Measurements from ENCODE around the gene ZNF699. TPM values are rescaled to one million over a fixed set of nuclear protein-coding genes. Genes with fewer than 3 reads are reported as not detected.

The ZNF699 gene
- polyA plus RNA-seq, 3 donors = 3.4 to 18.5 (median 5.6) TPM

- Histone ChIP-seq H3K4me2 (replicated peaks; ENCODE audit: extremely low read depth, low read length, poor library complexity, severe bottlenecking) (peak overlapping the region; percentile 88), H3K4me1 (ENCODE audit: control insufficient read depth in 1 of 2, insufficient read depth in 2 of 2, low read length in 2 of 2) (peaks cover 13 to 18% of the 10 kb centered on the region in 2 donors), H3K27ac (ENCODE audit: low read depth in 1 of 2, low read length in 2 of 2) (no peak overlapping the region), H3K4me3 (replicated peaks in 1 of 3; ENCODE audit: low read depth in 2 of 3, low read length in 3 of 3) (peak overlapping the region in 1 of 3 experiments; percentile 93), H3K27me3 (ENCODE audit: control insufficient read depth in 2 of 2, insufficient read depth in 2 of 2, low read length in 2 of 2) (no peaks in the 10 kb centered on the region), H2AFZ (ENCODE audit: insufficient read depth, low read depth, low read length, poor library complexity, severe bottlenecking) (peak overlapping the region; percentile 99), H3K9ac (ENCODE audit: insufficient read depth, low read length, poor library complexity, severe bottlenecking) (no peak overlapping the region), H3K79me2 (ENCODE audit: insufficient read depth, low read length) (no peaks in the 10 kb centered on the region), H3K9me3 (replicated peaks in 1 of 2; ENCODE audit: control insufficient read depth in 1 of 2, insufficient read depth in 1 of 2, low read length in 2 of 2) (peaks cover 35 to 37% of the 10 kb centered on the region in 2 donors), H4K20me1 (ENCODE audit: insufficient read depth, low read length) (no peaks in the 10 kb centered on the region), H3K36me3 (replicated peaks in 1 of 2; ENCODE audit: control insufficient read depth in 1 of 2, insufficient read depth in 2 of 2, low read length in 2 of 2) (peaks cover 5 to 20% of the 10 kb centered on the region in 2 donors)
- Mint-ChIP-seq H3K4me3 (peak overlapping the region; percentile 97 to 98), H3K4me1 (peaks cover 19% of the 10 kb centered on the region), H3K27me3 (ENCODE audit: low read depth in 3 of 3) (peaks cover 1 to 4% (median 3%) of the 10 kb centered on the region in 3 donors), H3K9me3 (peaks cover 24 to 50% (median 34%) of the 10 kb centered on the region in 7 donors), H3K36me3 (peaks cover 19 to 39% of the 10 kb centered on the region in 2 donors), H3K27ac (peak overlapping the region in 3 of 7 donors; percentile 94 to 98 (median 96))
- TF ChIP-seq, protein P1, sequence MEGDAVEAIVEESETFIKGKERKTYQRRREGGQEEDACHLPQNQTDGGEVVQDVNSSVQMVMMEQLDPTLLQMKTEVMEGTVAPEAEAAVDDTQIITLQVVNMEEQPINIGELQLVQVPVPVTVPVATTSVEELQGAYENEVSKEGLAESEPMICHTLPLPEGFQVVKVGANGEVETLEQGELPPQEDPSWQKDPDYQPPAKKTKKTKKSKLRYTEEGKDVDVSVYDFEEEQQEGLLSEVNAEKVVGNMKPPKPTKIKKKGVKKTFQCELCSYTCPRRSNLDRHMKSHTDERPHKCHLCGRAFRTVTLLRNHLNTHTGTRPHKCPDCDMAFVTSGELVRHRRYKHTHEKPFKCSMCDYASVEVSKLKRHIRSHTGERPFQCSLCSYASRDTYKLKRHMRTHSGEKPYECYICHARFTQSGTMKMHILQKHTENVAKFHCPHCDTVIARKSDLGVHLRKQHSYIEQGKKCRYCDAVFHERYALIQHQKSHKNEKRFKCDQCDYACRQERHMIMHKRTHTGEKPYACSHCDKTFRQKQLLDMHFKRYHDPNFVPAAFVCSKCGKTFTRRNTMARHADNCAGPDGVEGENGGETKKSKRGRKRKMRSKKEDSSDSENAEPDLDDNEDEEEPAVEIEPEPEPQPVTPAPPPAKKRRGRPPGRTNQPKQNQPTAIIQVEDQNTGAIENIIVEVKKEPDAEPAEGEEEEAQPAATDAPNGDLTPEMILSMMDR (IDR thresholded peaks at IDR 0.05) = no peak
- intact Hi-C loops (cut with micrococcal nuclease) = loop anchor here (2.0 to 10.0 kb wide), 3 partner anchors 17 to 163 kb away; partner anchors contain the start of genes ZNF317 (in 1 of the 2) and ZNF559 (in 1 of the 2)
- WGBS (ENCODE audit: insufficient coverage) = 100% methylated on average over 1 of the region's 10 CpGs
- no peak for DNase-seq
These were observed 1.4 kb downstream of the ZNF699 start for GRCh38 chr19:9308091-9308770.

DNA sequence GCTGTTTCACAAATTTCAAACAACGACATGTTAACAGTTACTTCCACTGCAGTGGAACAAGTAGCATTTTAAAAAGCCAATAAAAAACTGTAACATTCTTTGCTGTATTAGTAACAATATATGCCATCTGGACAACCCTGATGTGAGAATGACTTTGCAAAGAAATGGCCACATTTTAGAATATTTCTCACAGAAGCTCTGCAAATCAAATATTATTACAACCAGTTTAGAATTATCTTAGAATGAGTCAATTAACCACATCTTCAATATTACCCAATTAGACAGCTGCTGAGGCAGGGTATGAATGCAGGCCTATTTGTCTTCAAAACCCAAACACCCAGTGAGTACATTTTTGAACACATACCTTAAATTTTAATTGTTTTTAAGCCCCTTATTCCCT lies 3.2 kb downstream of the ZNF699 start:
- H3K27me3 ChIP-seq (ENCODE audit: control insufficient read depth in 2 of 2, insufficient read depth in 2 of 2, low read length in 2 of 2) = no peaks in the 10 kb centered on the region
- H3K4me3 Mint-ChIP-seq = no peak overlapping the region
- no peak for DNase-seq
- peaks cover 13 to 18% of the 10 kb centered on the region in 2 donors for H3K4me1 ChIP-seq (ENCODE audit: control insufficient read depth in 1 of 2, insufficient read depth in 2 of 2, low read length in 2 of 2)
- peaks cover 26 to 53% (median 37%) of the 10 kb centered on the region in 7 donors for H3K9me3 Mint-ChIP-seq
- no peak overlapping the region for H3K4me2 ChIP-seq (replicated peaks; ENCODE audit: extremely low read depth, low read length, poor library complexity, severe bottlenecking)
- H3K4me3 ChIP-seq (replicated peaks in 1 of 3; ENCODE audit: low read depth in 2 of 3, low read length in 3 of 3) = no peak overlapping the region
- peaks cover 16% of the 10 kb centered on the region for H3K4me1 Mint-ChIP-seq
- H3K79me2 ChIP-seq (ENCODE audit: insufficient read depth, low read length) = no peaks in the 10 kb centered on the region
- peaks cover 1 to 4% (median 3%) of the 10 kb centered on the region in 3 donors for H3K27me3 Mint-ChIP-seq (ENCODE audit: low read depth in 3 of 3)
- H4K20me1 ChIP-seq (ENCODE audit: insufficient read depth, low read length) = no peaks in the 10 kb centered on the region
- peaks cover 18 to 38% of the 10 kb centered on the region in 2 donors for H3K36me3 ChIP-seq (replicated peaks in 1 of 2; ENCODE audit: control insufficient read depth in 1 of 2, insufficient read depth in 2 of 2, low read length in 2 of 2)
- TF ChIP-seq, protein P1 (IDR thresholded peaks at IDR 0.05) = no peak
- peaks cover 37 to 46% of the 10 kb centered on the region in 2 donors for H3K36me3 Mint-ChIP-seq
- no peak overlapping the region for H3K9ac ChIP-seq (ENCODE audit: insufficient read depth, low read length, poor library complexity, severe bottlenecking)
- H3K27ac Mint-ChIP-seq = no peak overlapping the region
- WGBS (ENCODE audit: insufficient coverage) = no CpG with 5 or more reads among the region's 1 CpG
- H3K9me3 ChIP-seq (replicated peaks in 1 of 2; ENCODE audit: control insufficient read depth in 1 of 2, insufficient read depth in 1 of 2, low read length in 2 of 2) = peaks cover 34 to 46% of the 10 kb centered on the region in 2 donors
- H3K27ac ChIP-seq (ENCODE audit: low read depth in 1 of 2, low read length in 2 of 2) = no peak overlapping the region
- no peak overlapping the region for H2AFZ ChIP-seq (ENCODE audit: insufficient read depth, low read depth, low read length, poor library complexity, severe bottlenecking)
- intact Hi-C loops (cut with micrococcal nuclease) = loop anchor here (5.0 to 10.0 kb wide), 2 partner anchors 159 to 162 kb away; partner anchors contain the start of gene ZNF317 (in 1 of the 2)
